H9 (cell line): Measurements from ENCODE around the gene KCNJ16. TPM values are rescaled to one million over a fixed set of nuclear protein-coding genes. Genes with fewer than 3 reads are reported as not detected.

ENCODE experiments used
- DNase-seq: peaks from one replicate; pipeline ENCODE4 v3.0.0-alpha.2; 2017
- H2AFZ ChIP-seq: one replicate; pipeline ENCODE4 v1.6.1; 2013; ENCODE audit warnings: mild to moderate bottlenecking, low read length, control low read depth, moderate library complexity
- H2AK5ac ChIP-seq: 2 replicates; pipeline ENCODE4 v1.6.1; 2013; ENCODE audit warnings: low read length, control low read depth, mixed read lengths; ENCODE audit not compliant: insufficient read length
- H2BK120ac ChIP-seq: one replicate; pipeline ENCODE4 v1.6.1; 2013; ENCODE audit warnings: low read depth, mild to moderate bottlenecking, low read length, control low read depth, inconsistent platforms; ENCODE audit not compliant: poor library complexity, severe bottlenecking
- H2BK12ac ChIP-seq: 2 replicates; pipeline ENCODE4 v1.6.1; 2013; ENCODE audit warnings: low read length, control low read depth, mixed read lengths, low read depth; ENCODE audit not compliant: insufficient read length
- H2BK15ac ChIP-seq: 2 replicates; pipeline ENCODE4 v1.6.1; 2013; ENCODE audit warnings: low read depth, low read length, control low read depth
- H2BK20ac ChIP-seq: one replicate; pipeline ENCODE4 v1.6.1; 2013; ENCODE audit warnings: low read depth, mild to moderate bottlenecking, low read length, control low read depth, inconsistent platforms; ENCODE audit not compliant: poor library complexity, severe bottlenecking
- H2BK5ac ChIP-seq: 2 replicates; pipeline ENCODE4 v1.6.1; 2013; ENCODE audit warnings: low read length, control low read depth, mixed read lengths; ENCODE audit not compliant: insufficient read length
- H3K14ac ChIP-seq: 2 replicates; pipeline ENCODE4 v1.6.1; 2013; ENCODE audit warnings: low read length, control low read depth; ENCODE audit not compliant: insufficient read depth
- H3K18ac ChIP-seq: 2 replicates; pipeline ENCODE4 v1.6.1; 2013; ENCODE audit warnings: low read depth, mild to moderate bottlenecking, mixed read lengths, low read length, control low read depth; ENCODE audit not compliant: insufficient read length
- H3K23ac ChIP-seq: 2 replicates; pipeline ENCODE4 v1.6.1; 2013; ENCODE audit warnings: low read length, control low read depth, mixed read lengths, low read depth; ENCODE audit not compliant: insufficient read length
- H3K23me2 ChIP-seq: 2 replicates; pipeline ENCODE4 v1.6.1; 2013; ENCODE audit warnings: low read depth, mild to moderate bottlenecking, mixed read lengths, low read length, control low read depth; ENCODE audit not compliant: insufficient read length, poor library complexity, severe bottlenecking
- H3K27ac ChIP-seq: 2 replicates; pipeline ENCODE4 v1.5.1; 2013; ENCODE audit warnings: low read length, control low read depth, mixed read lengths, low read depth; ENCODE audit not compliant: insufficient read length
- H3K27me3 ChIP-seq: 2 replicates; pipeline ENCODE4 v1.6.1; 2013; ENCODE audit warnings: low read length, control low read depth, inconsistent platforms; ENCODE audit not compliant: insufficient read depth
- H3K4ac ChIP-seq: 2 replicates; pipeline ENCODE4 v1.6.1; 2013; ENCODE audit warnings: low read depth, mild to moderate bottlenecking, control low read depth, inconsistent platforms, low read length, moderate library complexity
- H3K4me1 ChIP-seq: 2 replicates; pipeline ENCODE4 v1.6.1; 2013; ENCODE audit warnings: low read length, control low read depth, inconsistent platforms; ENCODE audit not compliant: insufficient read depth
- H3K4me2 ChIP-seq: 2 replicates; pipeline ENCODE4 v1.6.1; 2013; ENCODE audit warnings: low read length, control low read depth, mixed read lengths; ENCODE audit not compliant: insufficient read length, insufficient read depth
- H3K56ac ChIP-seq: 2 replicates; pipeline ENCODE4 v1.6.1; 2013; ENCODE audit warnings: low read depth, mild to moderate bottlenecking, mixed read lengths, low read length, control low read depth; ENCODE audit not compliant: insufficient read length
- H3K79me1 ChIP-seq: 2 replicates; pipeline ENCODE4 v1.6.1; 2013; ENCODE audit warnings: low read depth, mild to moderate bottlenecking, moderate library complexity, low read length, control low read depth, inconsistent platforms; ENCODE audit not compliant: insufficient read depth, poor library complexity, severe bottlenecking
- H3K79me2 ChIP-seq: 2 replicates; pipeline ENCODE4 v1.6.1; 2013; ENCODE audit warnings: low read length, control low read depth, inconsistent platforms; ENCODE audit not compliant: insufficient read depth
- H3K9ac ChIP-seq: 2 replicates; pipeline ENCODE4 v1.6.1; 2013; ENCODE audit warnings: low read length, control low read depth, mixed read lengths; ENCODE audit not compliant: insufficient read length; ENCODE audit errors: extremely low read depth
- H3K9me3 ChIP-seq: one replicate; pipeline ENCODE4 v1.6.1; 2013; ENCODE audit warnings: low read depth, low read length, inconsistent platforms; ENCODE audit not compliant: control insufficient read depth
- H3T11ph ChIP-seq: one replicate; pipeline ENCODE4 v1.6.1; 2013; ENCODE audit warnings: mild to moderate bottlenecking, low read length, control low read depth, inconsistent platforms
- H4K20me1 ChIP-seq: one replicate; pipeline ENCODE4 v1.6.1; 2013; ENCODE audit not compliant: control insufficient read depth, insufficient read length, insufficient read depth
- H4K5ac ChIP-seq: 2 replicates; pipeline ENCODE4 v1.6.1; 2013; ENCODE audit warnings: low read depth, mild to moderate bottlenecking, mixed read lengths, low read length, control low read depth; ENCODE audit not compliant: insufficient read length
- H4K8ac ChIP-seq: replicated peaks from 2 replicates; pipeline ENCODE4 v1.6.1; 2013; ENCODE audit warnings: low read length, control low read depth, mixed read lengths, low read depth; ENCODE audit not compliant: insufficient read length
- H4K91ac ChIP-seq: 2 replicates; pipeline ENCODE4 v1.6.1; 2013; ENCODE audit warnings: low read depth, mild to moderate bottlenecking, moderate library complexity, mixed read lengths, low read length, control low read depth; ENCODE audit not compliant: insufficient read length
- H3K27ac Mint-ChIP-seq, 3 experiments: 2 replicates in 2 of 3; 3 replicates in 1 of 3; pipeline ENCODE4 v1.8.0; 2020 to 2021; ENCODE audit warnings: mixed read lengths in 3 of 3, mild to moderate bottlenecking in 1 of 3, moderate library complexity in 1 of 3
- H3K27me3 Mint-ChIP-seq: 2 replicates; pipeline ENCODE4 v1.8.0; 2021; ENCODE audit warnings: low read depth, mild to moderate bottlenecking, moderate library complexity, mixed read lengths
- H3K36me3 Mint-ChIP-seq, 3 experiments: 2 replicates in 2 of 3; 3 replicates in 1 of 3; pipeline ENCODE4 v1.8.0; 2020 to 2021; ENCODE audit warnings: low read depth in 3 of 3, mixed read lengths in 3 of 3; ENCODE audit not compliant: insufficient read depth in 1 of 3
- H3K4me1 Mint-ChIP-seq, 2 experiments: 2 replicates each; pipeline ENCODE4 v1.8.0; 2020; ENCODE audit warnings: mixed read lengths in 2 of 2
- H3K4me3 Mint-ChIP-seq, 2 experiments: 2 replicates in 1 of 2; 3 replicates in 1 of 2; pipeline ENCODE4 v1.8.0; 2020 to 2021; ENCODE audit warnings: mild to moderate bottlenecking in 2 of 2, mixed read lengths in 2 of 2, moderate library complexity in 1 of 2
- H3K9me3 Mint-ChIP-seq, 2 experiments: 2 replicates in 1 of 2; 3 replicates in 1 of 2; pipeline ENCODE4 v1.8.0; 2020; ENCODE audit warnings: mild to moderate bottlenecking in 2 of 2, mixed read lengths in 2 of 2, moderate library complexity in 1 of 2
- CTCF ChIP-seq: fragments of 200-600 bp; sonication (generic); conservative IDR thresholded peaks from 3 replicates; pipeline ENCODE4 v1.8.0; 2021; ENCODE audit warnings: antibody characterized with exemption, mild to moderate bottlenecking
- WGBS: extraction: QIAGEN DNeasy Blood & Tissue Kit; methylation state at CpG from one replicate; pipeline ENCODE4 v1.1.7; 2013; ENCODE audit warnings: missing lambda C conversion rate, low lambda C conversion rate, mixed read lengths; ENCODE audit not compliant: insufficient read length; ENCODE audit errors: extremely low coverage; 5-methylcytosine and 5-hydroxymethylcytosine counted together
- total RNA-seq: library from RNA; stranded (reverse); gene quantifications from 2 replicates; pipeline ENCODE4 v1.2.1, GENCODE V29; 2021

KCNJ16 gene
- total RNA-seq, 1 experiment from 2014 or later: not detected

DNA sequence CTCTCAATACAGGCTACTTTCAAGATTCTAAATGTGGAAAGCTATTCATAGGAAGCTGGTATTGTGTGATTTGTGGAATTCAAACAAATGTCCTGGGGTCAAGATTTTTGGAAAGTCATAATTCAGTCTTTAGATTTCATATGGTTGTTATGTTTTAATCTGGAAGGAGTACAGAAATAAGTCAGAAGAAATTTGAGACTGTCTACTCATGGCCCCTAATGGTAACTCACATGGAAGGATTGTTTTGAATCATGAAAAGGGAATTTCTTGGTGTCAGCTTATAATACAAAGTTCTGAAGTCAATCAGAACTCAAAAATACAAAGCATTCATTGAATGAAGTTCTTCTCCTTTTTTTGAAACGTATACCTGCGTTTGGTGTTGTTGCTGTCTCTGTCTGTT, 97.4 kb downstream of the KCNJ16 start:
- H2BK12ac ChIP-seq: no peak overlapping the region
- no peak for DNase-seq
- no peak overlapping the region for H2AFZ ChIP-seq
- H3K9me3 ChIP-seq: no peaks in the 10 kb centered on the region
- no peak overlapping the region for H3K56ac ChIP-seq
- no peak overlapping the region for H3K27ac Mint-ChIP-seq
- H4K5ac ChIP-seq: no peak overlapping the region
- H3K14ac ChIP-seq: no peak overlapping the region
- H3K27me3 ChIP-seq: peaks cover 5% of the 10 kb centered on the region; the same call in 1 of the 2 replicates
- no peak overlapping the region for H3K18ac ChIP-seq
- H3K23ac ChIP-seq: no peak overlapping the region
- H2BK120ac ChIP-seq: no peak overlapping the region
- no peak overlapping the region for H3T11ph ChIP-seq
- no peak overlapping the region for H3K4me3 Mint-ChIP-seq
- H2AK5ac ChIP-seq: no peak overlapping the region
- H4K20me1 ChIP-seq: no peaks in the 10 kb centered on the region
- H3K36me3 Mint-ChIP-seq: 0 out of 7 replicates have a peak, but pooled peaks cover 0 to 6% (median 0%) of the 10 kb centered on the region in 3 experiments
- H3K4me1 Mint-ChIP-seq: peaks cover 13 to 18% of the 10 kb centered on the region in 2 experiments
- H3K9me3 Mint-ChIP-seq: no peaks in the 10 kb centered on the region
- H2BK5ac ChIP-seq: no peak overlapping the region
- no peak for TF ChIP-seq CTCF
- H3K27me3 Mint-ChIP-seq: peaks cover 42% of the 10 kb centered on the region
- no peak overlapping the region for H4K91ac ChIP-seq
- H3K4me2 ChIP-seq: no peak overlapping the region
- no peak overlapping the region for H3K4ac ChIP-seq
- H4K8ac ChIP-seq: no peak overlapping the region
- H3K4me1 ChIP-seq: no peaks in the 10 kb centered on the region; the same call in 1 of the 2 replicates
- no peaks in the 10 kb centered on the region for H3K79me1 ChIP-seq
- H3K79me2 ChIP-seq: no peaks in the 10 kb centered on the region
- H3K9ac ChIP-seq: no peak overlapping the region
- H2BK20ac ChIP-seq: no peak overlapping the region
- no peak overlapping the region for H2BK15ac ChIP-seq
- H3K27ac ChIP-seq: no peak overlapping the region
- WGBS: no CpG with 5 or more reads among the region's 2 CpGs
- peaks cover 17% of the 10 kb centered on the region for H3K23me2 ChIP-seq
